SK-N-SH treated with all-trans-retinoic acid at 6 μM for 48 hours (cell line): ENCODE results near the gene DENND5B.
"Not testable (repeated sequence)": the region's sequence is repeated elsewhere in the genome, so short reads cannot be mapped to it uniquely, and the experiment has no call there.

ENCODE experiments used
- ARNTL ChIP-seq: fragments of 450-650 bp; formaldehyde crosslinking; IDR thresholded peaks from 2 replicates; pipeline ENCODE4 v1.5.0; 2020; ENCODE audit warnings: low read depth, mild to moderate bottlenecking, moderate library complexity, borderline replicate concordance
- CSDC2 ChIP-seq: fragments of 250-450 bp; sonication (Bioruptor Pico); IDR thresholded peaks from 2 replicates; pipeline ENCODE4 v1.5.0; 2020; ENCODE audit warnings: mild to moderate bottlenecking, moderate library complexity
- GLIS3 ChIP-seq: fragments of 250-450 bp; sonication (Bioruptor Pico); IDR thresholded peaks from 2 replicates; pipeline ENCODE4 v1.5.0; 2020; ENCODE audit warnings: mild to moderate bottlenecking, moderate library complexity
- ISL1 ChIP-seq: fragments of 250-450 bp; sonication (Bioruptor Pico); IDR thresholded peaks from 2 replicates; pipeline ENCODE4 v2.1.2; 2022; ENCODE audit warnings: mild to moderate bottlenecking, moderate library complexity
- OSR1 ChIP-seq: fragments of 250-450 bp; sonication (Bioruptor Pico); IDR thresholded peaks from 2 replicates; pipeline ENCODE4 v1.8.0; 2022; ENCODE audit warnings: moderate library complexity, mild to moderate bottlenecking, inconsistent platforms
- RARB ChIP-seq: fragments of 250-450 bp; sonication (Bioruptor Pico); IDR thresholded peaks from 2 replicates; pipeline ENCODE4 v1.8.0; 2021; ENCODE audit warnings: mild to moderate bottlenecking, moderate library complexity
- TCF4 ChIP-seq: fragments of 250-450 bp; sonication (Bioruptor Pico); IDR thresholded peaks from 2 replicates; pipeline ENCODE4 v1.8.0; 2021; ENCODE audit warnings: mild to moderate bottlenecking, moderate library complexity, borderline replicate concordance
- ZFP3 ChIP-seq: fragments of 250-450 bp; sonication (Bioruptor Pico); IDR thresholded peaks from 2 replicates; pipeline ENCODE4 v1.5.0; 2020; ENCODE audit warnings: mild to moderate bottlenecking, moderate library complexity
- ZFP30 ChIP-seq: fragments of 450-650 bp; formaldehyde crosslinking; IDR thresholded peaks from 2 replicates; pipeline ENCODE4 v1.5.0; 2022; ENCODE audit warnings: mild to moderate bottlenecking, moderate library complexity
- TF ChIP-seq, protein P1 (sequence below): fragments of 250-450 bp; sonication (Bioruptor Pico); IDR thresholded peaks from 2 replicates; pipeline ENCODE4 v1.5.1; 2021; ENCODE audit warnings: mild to moderate bottlenecking, moderate library complexity
- TF ChIP-seq, protein P2 (sequence below): fragments of 250-450 bp; sonication (Bioruptor Pico); IDR thresholded peaks from 2 replicates; pipeline ENCODE4 v1.8.0; 2020; ENCODE audit warnings: mild to moderate bottlenecking, moderate library complexity, borderline replicate concordance

DNA sequence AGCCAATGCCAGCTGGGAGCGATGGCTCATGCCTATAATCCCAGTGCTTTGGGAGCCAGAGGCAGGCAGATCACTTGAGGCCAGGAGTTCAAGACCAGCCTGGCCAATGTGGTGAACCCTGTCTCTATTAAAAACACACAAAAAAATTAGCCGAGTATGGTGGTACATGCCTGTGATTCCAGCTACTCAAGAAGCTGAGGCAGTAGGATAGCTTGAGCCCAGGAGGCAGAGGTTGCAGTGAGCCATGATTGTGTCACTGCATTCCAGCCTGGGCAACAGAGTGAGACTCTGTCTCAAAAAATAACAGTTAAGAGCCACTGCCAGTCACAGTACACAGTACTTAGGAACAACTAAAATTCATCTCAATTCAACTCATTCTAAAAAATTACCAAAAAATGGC is 21.4 kb downstream of the DENND5B start:
- not testable (repeated sequence) for TF ChIP-seq GLIS3 (CRISPR knock-in tag); RARB (CRISPR knock-in tag); TCF4 (CRISPR knock-in tag); ZFP30; ARNTL (CRISPR knock-in tag); ZFP3 (CRISPR knock-in tag); CSDC2 (CRISPR knock-in tag); OSR1 (CRISPR knock-in tag); ISL1 (CRISPR knock-in tag)
- TF ChIP-seq, protein P1, sequence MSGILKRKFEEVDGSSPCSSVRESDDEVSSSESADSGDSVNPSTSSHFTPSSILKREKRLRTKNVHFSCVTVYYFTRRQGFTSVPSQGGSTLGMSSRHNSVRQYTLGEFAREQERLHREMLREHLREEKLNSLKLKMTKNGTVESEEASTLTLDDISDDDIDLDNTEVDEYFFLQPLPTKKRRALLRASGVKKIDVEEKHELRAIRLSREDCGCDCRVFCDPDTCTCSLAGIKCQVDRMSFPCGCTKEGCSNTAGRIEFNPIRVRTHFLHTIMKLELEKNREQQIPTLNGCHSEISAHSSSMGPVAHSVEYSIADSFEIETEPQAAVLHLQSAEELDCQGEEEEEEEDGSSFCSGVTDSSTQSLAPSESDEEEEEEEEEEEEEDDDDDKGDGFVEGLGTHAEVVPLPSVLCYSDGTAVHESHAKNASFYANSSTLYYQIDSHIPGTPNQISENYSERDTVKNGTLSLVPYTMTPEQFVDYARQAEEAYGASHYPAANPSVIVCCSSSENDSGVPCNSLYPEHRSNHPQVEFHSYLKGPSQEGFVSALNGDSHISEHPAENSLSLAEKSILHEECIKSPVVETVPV (CRISPR knock-in tag): not testable (repeated sequence)
- TF ChIP-seq, protein P2, sequence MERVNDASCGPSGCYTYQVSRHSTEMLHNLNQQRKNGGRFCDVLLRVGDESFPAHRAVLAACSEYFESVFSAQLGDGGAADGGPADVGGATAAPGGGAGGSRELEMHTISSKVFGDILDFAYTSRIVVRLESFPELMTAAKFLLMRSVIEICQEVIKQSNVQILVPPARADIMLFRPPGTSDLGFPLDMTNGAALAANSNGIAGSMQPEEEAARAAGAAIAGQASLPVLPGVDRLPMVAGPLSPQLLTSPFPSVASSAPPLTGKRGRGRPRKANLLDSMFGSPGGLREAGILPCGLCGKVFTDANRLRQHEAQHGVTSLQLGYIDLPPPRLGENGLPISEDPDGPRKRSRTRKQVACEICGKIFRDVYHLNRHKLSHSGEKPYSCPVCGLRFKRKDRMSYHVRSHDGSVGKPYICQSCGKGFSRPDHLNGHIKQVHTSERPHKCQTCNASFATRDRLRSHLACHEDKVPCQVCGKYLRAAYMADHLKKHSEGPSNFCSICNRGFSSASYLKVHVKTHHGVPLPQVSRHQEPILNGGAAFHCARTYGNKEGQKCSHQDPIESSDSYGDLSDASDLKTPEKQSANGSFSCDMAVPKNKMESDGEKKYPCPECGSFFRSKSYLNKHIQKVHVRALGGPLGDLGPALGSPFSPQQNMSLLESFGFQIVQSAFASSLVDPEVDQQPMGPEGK (CRISPR knock-in tag): not testable (repeated sequence)
